ENCODE data around the gene WNT10A. TPM values are rescaled to one million over a fixed set of nuclear protein-coding genes. Genes with fewer than 3 reads are reported as not detected.

WNT10A gene
- 1 to 10 TPM in 1 of 6 donors, under 1 TPM in 3, not detected in 2; 0.15 to 1.0 (median 0.55) TPM for total RNA-seq

DNA sequence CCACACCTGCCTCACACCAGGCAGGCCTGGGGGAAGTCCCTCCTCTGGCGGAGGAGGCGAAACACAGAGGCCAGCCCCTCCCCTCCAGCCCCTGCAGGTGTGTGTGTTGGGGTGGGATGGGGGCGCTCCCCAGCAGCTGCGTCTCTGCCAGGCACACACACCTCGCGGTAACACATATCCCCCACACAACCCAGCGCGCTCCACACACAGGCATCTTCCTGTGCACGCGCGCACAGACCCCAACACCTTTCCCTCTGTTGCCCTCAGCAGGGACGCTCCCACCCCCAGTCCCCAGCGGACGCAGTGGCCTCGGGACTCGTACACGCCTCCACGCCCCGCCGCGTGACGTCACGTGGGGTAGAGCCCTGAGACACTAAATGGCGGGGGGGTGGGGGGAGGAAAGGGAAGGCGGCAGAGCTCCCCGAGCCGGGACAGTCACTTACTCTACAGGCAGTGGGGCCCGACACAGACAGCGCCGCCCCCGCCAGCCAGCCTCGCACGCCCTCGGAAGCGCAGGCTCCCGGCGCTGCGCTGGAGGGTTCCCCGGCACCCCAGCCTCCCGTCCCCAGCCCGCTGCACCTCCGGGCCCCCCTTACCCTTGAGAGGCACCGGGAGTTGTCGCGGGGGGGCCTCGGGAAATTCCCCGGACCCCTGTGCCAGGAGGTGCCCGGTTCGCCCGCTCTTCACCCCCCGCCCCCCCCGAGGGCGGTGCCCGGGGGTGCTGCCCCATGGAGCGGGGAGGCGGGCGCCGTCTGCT is at the start of gene WNT10A:
WNT10A (plus strand) TSS at position 751 of the 757 bp plus-strand sequence. CDS start 144 bp downstream, outside the sequence.
- H3K4me1 ChIP-seq: peaks cover 18 to 32% (median 24%) of the 10 kb centered on the region in 4 donors
- ATAC-seq (ENCODE audit: low FRiP score in 2 of 2): peak in 1 of 2 donors; percentile 2
- 1 to 3% methylated on average over 15 to 43 of the region's 58 CpGs for WGBS, 2 donors
- H3K27ac ChIP-seq: peak within 1 kb of the TSS in 2 of 4 donors; percentile 21 to 38
- TF ChIP-seq POLR2A (IDR thresholded peaks at IDR 0.05): peak in 1 of 4 donors; percentile 16
- no peak for TF ChIP-seq POLR2AphosphoS5 (IDR thresholded peaks at IDR 0.05)
- DNase-seq: peak; percentile 37 to 94
- H3K36me3 ChIP-seq: no peaks in the 10 kb centered on the region
- H3K4me3 ChIP-seq: peak within 1 kb of the TSS in 3 of 4 donors; percentile 25 to 40 (median 37)
- peaks cover 0 to 53% (median 19%) of the 10 kb centered on the region in 4 donors for H3K27me3 ChIP-seq
- H3K9me3 ChIP-seq: no peaks in the 10 kb centered on the region

- Histone ChIP-seq H3K4me3 (no peak within 1 kb of the TSS), H3K27ac (no peak within 1 kb of the TSS), H3K27me3 (no peaks in the 10 kb centered on the region), H3K36me3 (no peaks in the 10 kb centered on the region), H3K4me1 (peaks cover 0 to 7% (median 2%) of the 10 kb centered on the region in 4 donors), H3K9me3 (no peaks in the 10 kb centered on the region)
- WGBS, 2 donors: 77 to 89% methylated on average over 17 of the region's 18 CpGs
- peak in 1 of 2 donors; percentile 7 for ATAC-seq (ENCODE audit: low FRiP score in 2 of 2)
- TF ChIP-seq POLR2A (IDR thresholded peaks at IDR 0.05) (no peak), CTCF (IDR thresholded peaks at IDR 0.05) (no peak), EP300 (IDR thresholded peaks at IDR 0.05) (no peak), POLR2AphosphoS5 (IDR thresholded peaks at IDR 0.05) (no peak)
- peak in 1 of 2 donors; percentile 79 for DNase-seq
Measured at GRCh38 chr2:218831378-218831990, 49.2 kb upstream of the WNT10A start, which contains the start of gene PRKAG3. Gene PRKAG3, minus strand, starts transcription at chr2:218831803.

DNA sequence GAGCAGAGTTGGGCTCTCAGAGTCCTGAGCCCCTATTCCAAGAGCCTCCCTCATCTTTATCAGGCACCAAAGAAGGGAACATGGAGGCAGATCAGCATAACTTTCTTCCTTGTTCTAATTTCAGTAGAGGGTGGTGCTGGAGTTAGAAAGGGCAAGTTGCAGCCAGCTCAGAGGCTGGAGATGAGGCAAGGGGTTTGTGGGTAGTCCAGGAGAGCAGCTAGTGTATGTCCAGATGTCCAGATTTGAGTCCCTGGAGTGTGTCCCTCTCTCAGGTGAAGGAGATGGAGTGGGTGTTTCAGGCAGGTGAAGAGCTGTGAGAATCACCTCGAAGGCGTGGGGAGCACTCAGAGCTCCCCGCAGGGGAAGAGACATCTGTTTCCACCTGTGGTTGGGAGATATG is 48.6 kb upstream of the WNT10A start:
- 74 to 79% methylated on average over 3 of the region's 3 CpGs for WGBS, 2 donors
- Histone ChIP-seq H3K27me3 (no peaks in the 10 kb centered on the region), H3K27ac (no peak overlapping the region), H3K4me1 (peaks cover 0 to 7% (median 2%) of the 10 kb centered on the region in 4 donors), H3K36me3 (no peaks in the 10 kb centered on the region), H3K9me3 (no peaks in the 10 kb centered on the region), H3K4me3 (no peak overlapping the region)
- DNase-seq (no peak), ATAC-seq (ENCODE audit: low FRiP score in 2 of 2) (peak in 1 of 2 donors; percentile 2)
- TF ChIP-seq EP300 (IDR thresholded peaks at IDR 0.05): no peak
- no peak for TF ChIP-seq POLR2AphosphoS5 (IDR thresholded peaks at IDR 0.05)
- TF ChIP-seq POLR2A (IDR thresholded peaks at IDR 0.05): no peak
- TF ChIP-seq CTCF (IDR thresholded peaks at IDR 0.05): no peak

- 65 to 81% methylated on average over 3 of the region's 3 CpGs for WGBS, 2 donors
- Histone ChIP-seq H3K9me3 (peaks cover 0 to 4% (median 1%) of the 10 kb centered on the region in 4 donors), H3K27ac (no peak overlapping the region), H3K4me1 (peaks cover 0 to 7% (median 2%) of the 10 kb centered on the region in 4 donors), H3K36me3 (no peaks in the 10 kb centered on the region), H3K27me3 (no peaks in the 10 kb centered on the region), H3K4me3 (no peak overlapping the region)
- DNase-seq (no peak), ATAC-seq (ENCODE audit: low FRiP score in 2 of 2) (peak in 1 of 2 donors; percentile 69)
- TF ChIP-seq POLR2AphosphoS5 (IDR thresholded peaks at IDR 0.05): no peak
- TF ChIP-seq POLR2A (IDR thresholded peaks at IDR 0.05): no peak
- TF ChIP-seq CTCF (IDR thresholded peaks at IDR 0.05): no peak
- TF ChIP-seq EP300 (IDR thresholded peaks at IDR 0.05): no peak
Measured at GRCh38 chr2:218832520-218832919, 48.1 kb upstream of the WNT10A start.

GRCh38 chr2:218833023-218833609 is 47.5 kb upstream of the WNT10A start:
- no peak overlapping the region for H3K27ac ChIP-seq
- H3K4me1 ChIP-seq: peaks cover 0 to 7% (median 2%) of the 10 kb centered on the region in 4 donors

More at GRCh38 chr2:218833023-218833609, 47.5 kb upstream of the WNT10A start:
- Histone ChIP-seq H3K27me3 (no peaks in the 10 kb centered on the region), H3K36me3 (no peaks in the 10 kb centered on the region), H3K4me3 (no peak overlapping the region), H3K9me3 (peaks cover 0 to 5% (median 2%) of the 10 kb centered on the region in 4 donors)
- ATAC-seq (ENCODE audit: low FRiP score in 2 of 2) (peak in 1 of 2 donors; percentile 2), DNase-seq (no peak)
- 77 to 81% methylated on average over 4 of the region's 4 CpGs for WGBS, 2 donors
- TF ChIP-seq POLR2AphosphoS5 (IDR thresholded peaks at IDR 0.05) (no peak), POLR2A (IDR thresholded peaks at IDR 0.05) (no peak), CTCF (IDR thresholded peaks at IDR 0.05) (no peak), EP300 (IDR thresholded peaks at IDR 0.05) (no peak)
